Vagina (tissue), 2 donors: ENCODE results near the gene HEATR5B.

Experiments used
- CTCF ChIP-seq, 3 experiments: fragments of 450-650 bp in 2 of 3; fragments of 200-600 bp in 1 of 3; sonication (generic) in 1 of 3; IDR thresholded peaks; one replicate each; pipeline ENCODE4 v1.5.1; 2017 to 2019; ENCODE audit warnings: antibody characterized with exemption in 3 of 3, mild to moderate bottlenecking in 2 of 3, moderate library complexity in 2 of 3
- POLR2A ChIP-seq, 2 donors: fragments of 450-650 bp; IDR thresholded peaks; one replicate each; pipeline ENCODE4 v1.6.1; 2017; ENCODE audit warnings: antibody characterized with exemption in 2 of 2, mild to moderate bottlenecking in 2 of 2, moderate library complexity in 2 of 2

GRCh38 chr2:37037771-37038170 is 46.4 kb downstream of the HEATR5B start:
- no peak for TF ChIP-seq CTCF (IDR thresholded peaks at IDR 0.05)
- no peak for TF ChIP-seq POLR2A (IDR thresholded peaks at IDR 0.05)
